ENCODE results near the gene ARL8A.
A peak's percentile ranks its signal among the peaks of the same experiment; 100 is the strongest.
"Not testable (repeated sequence)": the region's sequence is repeated elsewhere in the genome, so short reads cannot be mapped to it uniquely, and the experiment has no call there.

The ARL8A gene

DNA sequence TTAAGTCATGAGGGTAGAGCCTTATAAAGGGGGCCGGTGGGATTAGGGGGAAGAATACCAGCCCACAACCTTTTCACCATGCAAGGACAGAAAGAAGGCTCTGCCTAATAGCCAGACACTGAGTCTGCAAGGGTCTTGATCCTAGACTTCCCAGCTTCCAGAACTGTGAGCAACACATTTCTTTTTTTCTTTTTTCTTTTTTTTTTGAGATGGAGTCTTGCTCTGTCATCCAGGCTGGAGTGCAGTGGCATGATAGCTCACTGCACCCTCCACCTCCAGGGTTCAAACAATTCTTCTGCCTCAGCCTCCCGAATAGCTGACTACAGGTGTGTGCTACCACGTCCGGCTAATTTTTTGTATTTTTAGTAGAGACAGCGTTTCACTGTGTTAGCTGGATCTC lies 1.7 kb upstream of the ARL8A start:
- H3K4me3 ChIP-seq (ENCODE audit: low read length in 2 of 2): no peak overlapping the region
- no peak overlapping the region for H3K23ac ChIP-seq (ENCODE audit: low read depth, low read length, poor library complexity)
- no peak overlapping the region for H2BK5ac ChIP-seq (ENCODE audit: low read length)
- no peak overlapping the region for H2BK12ac ChIP-seq (ENCODE audit: low read length)
- H3K27me3 ChIP-seq (ENCODE audit: control insufficient read depth in 3 of 3, insufficient read depth in 3 of 3, low read depth in 1 of 3, low read length in 3 of 3): peaks cover 0 to 50% (median 8%) of the 10 kb centered on the region in 3 experiments
- H3K4me1 ChIP-seq (ENCODE audit: control insufficient read depth in 2 of 2, insufficient read depth in 1 of 2, low read depth in 1 of 2, low read length in 2 of 2): peaks cover 9 to 12% of the 10 kb centered on the region in 2 donors
- H3K27ac ChIP-seq (replicated peaks; ENCODE audit: low read length): no peak overlapping the region
- DNase-seq (ENCODE audit: low spot score): no peak
- peaks cover 0 to 1% of the 10 kb centered on the region in 2 donors for H3K9me3 ChIP-seq (replicated peaks in 1 of 2; ENCODE audit: control insufficient read depth in 2 of 2, insufficient read depth in 1 of 2, low read depth in 1 of 2, low read length in 2 of 2)
- peaks cover 8% of the 10 kb centered on the region for H3K79me1 ChIP-seq (ENCODE audit: low read depth, low read length)
- no peak overlapping the region for H3K9ac ChIP-seq (ENCODE audit: low read depth, low read length, poor library complexity)
- no peak overlapping the region for H3K4ac ChIP-seq (ENCODE audit: low read length)
- H3K14ac ChIP-seq (ENCODE audit: low read length): no peak overlapping the region
- no peak overlapping the region for H4K91ac ChIP-seq (ENCODE audit: low read depth, low read length, poor library complexity)
- H2AK5ac ChIP-seq (ENCODE audit: low read depth, low read length): no peak overlapping the region
- H3K4me2 ChIP-seq (ENCODE audit: insufficient read depth, low read length, poor library complexity, severe bottlenecking): no peak overlapping the region
- H2AFZ ChIP-seq (ENCODE audit: low read length): no peak overlapping the region
- H4K8ac ChIP-seq (ENCODE audit: low read depth, low read length): no peak overlapping the region
- no peak overlapping the region for H2BK120ac ChIP-seq (ENCODE audit: low read depth, low read length)
- H2BK15ac ChIP-seq (ENCODE audit: low read length): no peak overlapping the region
- H3K36me3 ChIP-seq (replicated peaks in 1 of 2; ENCODE audit: control insufficient read depth in 2 of 2, insufficient read depth in 2 of 2, low read length in 2 of 2): peaks cover 0 to 4% of the 10 kb centered on the region in 2 donors
- WGBS, 2 donors (ENCODE audit: extremely low coverage in 2 of 2, insufficient read length in 2 of 2, insufficient replicate concordance in 1 of 2): no CpG with 5 or more reads among the region's 5 CpGs
- no peak overlapping the region for H3K18ac ChIP-seq (ENCODE audit: low read length)

DNA sequence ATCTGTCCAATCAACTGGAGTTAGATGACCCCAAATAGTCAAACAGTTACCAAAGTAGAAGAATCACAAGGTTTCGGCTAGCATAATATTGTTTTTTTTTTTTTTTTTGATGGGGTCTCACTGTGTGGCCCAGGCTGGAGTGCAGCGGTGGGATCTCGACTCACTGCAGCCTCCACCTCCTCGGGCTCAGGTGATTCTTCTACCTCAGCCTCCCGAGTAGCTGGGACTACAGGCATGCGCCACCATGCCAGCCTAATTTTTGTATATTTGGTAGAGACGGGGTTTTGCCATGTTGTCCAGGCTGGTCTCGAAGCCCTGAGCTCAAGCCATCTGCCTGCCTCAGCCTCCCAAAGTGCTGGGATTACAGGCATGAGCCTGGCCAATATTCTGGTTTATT lies 1.2 kb upstream of the ARL8A start:
- H2AFZ ChIP-seq (ENCODE audit: low read length): peak overlapping the region; percentile 99
- H2BK12ac ChIP-seq (ENCODE audit: low read length); H3K4ac ChIP-seq (ENCODE audit: low read length); H3K9me3 ChIP-seq (replicated peaks in 1 of 2; ENCODE audit: control insufficient read depth in 2 of 2, insufficient read depth in 1 of 2, low read depth in 1 of 2, low read length in 2 of 2); H2BK15ac ChIP-seq (ENCODE audit: low read length); DNase-seq (ENCODE audit: low spot score); H3K14ac ChIP-seq (ENCODE audit: low read length); H4K91ac ChIP-seq (ENCODE audit: low read depth, low read length, poor library complexity); H2BK5ac ChIP-seq (ENCODE audit: low read length); H3K79me1 ChIP-seq (ENCODE audit: low read depth, low read length); H2AK5ac ChIP-seq (ENCODE audit: low read depth, low read length); H3K36me3 ChIP-seq (replicated peaks in 1 of 2; ENCODE audit: control insufficient read depth in 2 of 2, insufficient read depth in 2 of 2, low read length in 2 of 2); H3K23ac ChIP-seq (ENCODE audit: low read depth, low read length, poor library complexity); H3K4me2 ChIP-seq (ENCODE audit: insufficient read depth, low read length, poor library complexity, severe bottlenecking); H4K8ac ChIP-seq (ENCODE audit: low read depth, low read length); H2BK120ac ChIP-seq (ENCODE audit: low read depth, low read length); H3K9ac ChIP-seq (ENCODE audit: low read depth, low read length, poor library complexity); H3K27ac ChIP-seq (replicated peaks; ENCODE audit: low read length); H3K18ac ChIP-seq (ENCODE audit: low read length): not testable (repeated sequence)
- peaks cover 0 to 44% (median 8%) of the 10 kb centered on the region in 3 experiments for H3K27me3 ChIP-seq (ENCODE audit: control insufficient read depth in 3 of 3, insufficient read depth in 3 of 3, low read depth in 1 of 3, low read length in 3 of 3)
- H3K4me3 ChIP-seq (ENCODE audit: low read length in 2 of 2): peak overlapping the region in 1 of 2 donors; percentile 95
- peaks cover 9 to 12% of the 10 kb centered on the region in 2 donors for H3K4me1 ChIP-seq (ENCODE audit: control insufficient read depth in 2 of 2, insufficient read depth in 1 of 2, low read depth in 1 of 2, low read length in 2 of 2)
- no CpG with 5 or more reads among the region's 8 CpGs for WGBS, 2 donors (ENCODE audit: extremely low coverage in 2 of 2, insufficient read length in 2 of 2, insufficient replicate concordance in 1 of 2)

DNA sequence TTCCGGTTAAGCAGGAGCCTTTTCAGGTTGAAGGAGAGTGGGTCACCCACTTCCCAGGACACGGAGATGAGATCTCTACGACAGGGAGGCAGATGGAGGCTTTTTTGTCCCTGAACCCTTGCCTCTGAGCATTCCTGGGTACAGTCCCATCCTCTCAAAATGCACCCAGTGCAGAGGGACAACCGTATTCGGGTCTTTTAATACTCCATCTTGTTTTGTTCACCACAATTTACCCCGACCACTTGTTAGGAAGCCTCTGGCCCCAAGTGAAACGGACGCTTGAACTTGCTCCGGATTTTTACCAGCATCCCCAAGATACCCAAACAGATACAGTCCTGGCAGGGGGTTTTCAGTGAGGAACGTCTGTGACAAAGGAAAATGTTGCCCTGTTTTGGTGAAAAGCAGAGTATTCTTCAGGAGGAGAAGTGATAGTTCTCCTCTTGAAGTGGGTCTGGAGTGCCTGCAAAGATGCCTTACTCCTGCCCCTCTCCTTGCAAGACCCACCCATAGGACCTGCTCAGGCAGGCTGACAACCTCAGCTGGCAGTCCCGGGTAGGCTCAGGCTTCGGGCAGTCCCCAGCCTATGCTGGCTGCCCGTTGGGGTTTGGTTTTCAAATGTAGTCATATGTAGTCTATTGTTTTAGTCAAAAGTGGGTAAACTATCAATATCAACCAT lies 669 bp upstream of the ARL8A start:
- H3K4ac ChIP-seq (ENCODE audit: low read length): no peak overlapping the region
- H2BK15ac ChIP-seq (ENCODE audit: low read length): no peak overlapping the region
- peaks cover 0 to 1% of the 10 kb centered on the region in 2 donors for H3K9me3 ChIP-seq (replicated peaks in 1 of 2; ENCODE audit: control insufficient read depth in 2 of 2, insufficient read depth in 1 of 2, low read depth in 1 of 2, low read length in 2 of 2)
- peak overlapping the region; percentile 99 for H2AFZ ChIP-seq (ENCODE audit: low read length)
- peak overlapping the region; percentile 96 for H3K9ac ChIP-seq (ENCODE audit: low read depth, low read length, poor library complexity)
- peak overlapping the region; percentile 84 for H3K4me2 ChIP-seq (ENCODE audit: insufficient read depth, low read length, poor library complexity, severe bottlenecking)
- H3K27ac ChIP-seq (replicated peaks; ENCODE audit: low read length): no peak overlapping the region
- H2BK12ac ChIP-seq (ENCODE audit: low read length): no peak overlapping the region
- peaks cover 8% of the 10 kb centered on the region for H3K79me1 ChIP-seq (ENCODE audit: low read depth, low read length)
- peak overlapping the region; percentile 57 for H3K14ac ChIP-seq (ENCODE audit: low read length)
- no peak overlapping the region for H4K91ac ChIP-seq (ENCODE audit: low read depth, low read length, poor library complexity)
- H3K4me1 ChIP-seq (ENCODE audit: control insufficient read depth in 2 of 2, insufficient read depth in 1 of 2, low read depth in 1 of 2, low read length in 2 of 2): peaks cover 9 to 12% of the 10 kb centered on the region in 2 donors
- no peak for DNase-seq (ENCODE audit: low spot score)
- H3K18ac ChIP-seq (ENCODE audit: low read length): peak overlapping the region; percentile 98
- H3K36me3 ChIP-seq (replicated peaks in 1 of 2; ENCODE audit: control insufficient read depth in 2 of 2, insufficient read depth in 2 of 2, low read length in 2 of 2): peaks cover 0 to 8% of the 10 kb centered on the region in 2 donors
- peaks cover 0 to 40% (median 8%) of the 10 kb centered on the region in 3 experiments for H3K27me3 ChIP-seq (ENCODE audit: control insufficient read depth in 3 of 3, insufficient read depth in 3 of 3, low read depth in 1 of 3, low read length in 3 of 3)
- peak overlapping the region; percentile 95 to 98 for H3K4me3 ChIP-seq (ENCODE audit: low read length in 2 of 2)
- no peak overlapping the region for H4K8ac ChIP-seq (ENCODE audit: low read depth, low read length)
- peak overlapping the region; percentile 27 for H2BK5ac ChIP-seq (ENCODE audit: low read length)
- peak overlapping the region; percentile 93 for H3K23ac ChIP-seq (ENCODE audit: low read depth, low read length, poor library complexity)
- H2AK5ac ChIP-seq (ENCODE audit: low read depth, low read length): no peak overlapping the region
- peak overlapping the region; percentile 34 for H2BK120ac ChIP-seq (ENCODE audit: low read depth, low read length)
- no CpG with 5 or more reads among the region's 13 CpGs for WGBS, 2 donors (ENCODE audit: extremely low coverage in 2 of 2, insufficient read length in 2 of 2, insufficient replicate concordance in 1 of 2)

DNA sequence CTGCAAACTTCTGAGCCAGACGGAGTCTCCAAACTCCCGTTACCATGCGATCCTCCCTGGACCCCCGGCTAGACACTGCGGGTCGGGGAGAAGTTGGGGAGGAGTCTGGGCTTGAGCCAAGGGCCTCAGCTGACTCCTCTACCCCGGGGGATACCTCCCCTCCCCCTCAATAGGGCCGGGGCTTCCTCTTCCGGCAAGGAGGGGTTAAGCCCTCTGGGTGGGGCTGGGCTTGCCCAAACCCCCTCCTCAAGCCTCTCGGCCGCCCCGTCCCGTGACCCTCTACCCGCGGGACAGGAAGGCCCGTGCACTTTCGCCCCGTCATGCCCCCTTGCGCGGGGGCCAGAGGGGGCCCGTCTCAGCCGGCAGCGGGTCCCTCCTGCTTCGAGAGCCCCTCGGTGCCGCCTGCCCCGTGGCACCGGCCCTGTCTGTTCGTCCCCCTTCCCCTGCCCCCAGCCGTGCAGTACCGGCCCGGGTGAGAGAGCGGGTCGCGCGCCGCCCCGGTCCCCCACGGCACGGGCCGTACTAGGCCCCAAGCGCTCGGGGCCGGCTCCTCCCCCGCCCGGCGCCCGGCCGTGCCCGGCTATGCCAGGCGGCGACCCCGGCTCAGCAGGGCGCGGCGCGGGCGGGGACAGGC lies 652 bp downstream of the ARL8A start:
- DNase-seq (ENCODE audit: low spot score): no peak
- Histone ChIP-seq H2AK5ac (ENCODE audit: low read depth, low read length) (peak overlapping the region; percentile 65), H3K27me3 (ENCODE audit: control insufficient read depth in 3 of 3, insufficient read depth in 3 of 3, low read depth in 1 of 3, low read length in 3 of 3) (peaks cover 0 to 37% (median 8%) of the 10 kb centered on the region in 3 experiments), H3K4ac (ENCODE audit: low read length) (no peak overlapping the region), H2BK12ac (ENCODE audit: low read length) (peak overlapping the region; percentile 42), H3K27ac (replicated peaks; ENCODE audit: low read length) (no peak overlapping the region), H3K4me2 (ENCODE audit: insufficient read depth, low read length, poor library complexity, severe bottlenecking) (peak overlapping the region; percentile 84), H2AFZ (ENCODE audit: low read length) (peak overlapping the region; percentile 99), H3K79me1 (ENCODE audit: low read depth, low read length) (peaks cover 10% of the 10 kb centered on the region), H3K4me1 (ENCODE audit: control insufficient read depth in 2 of 2, insufficient read depth in 1 of 2, low read depth in 1 of 2, low read length in 2 of 2) (peaks cover 9 to 12% of the 10 kb centered on the region in 2 donors), H3K18ac (ENCODE audit: low read length) (peak overlapping the region; percentile 98), H4K8ac (ENCODE audit: low read depth, low read length) (no peak overlapping the region), H3K36me3 (replicated peaks in 1 of 2; ENCODE audit: control insufficient read depth in 2 of 2, insufficient read depth in 2 of 2, low read length in 2 of 2) (peaks cover 0 to 8% of the 10 kb centered on the region in 2 donors), H2BK5ac (ENCODE audit: low read length) (peak overlapping the region; percentile 27), H3K9ac (ENCODE audit: low read depth, low read length, poor library complexity) (peak overlapping the region; percentile 97), H2BK120ac (ENCODE audit: low read depth, low read length) (no peak overlapping the region), H3K23ac (ENCODE audit: low read depth, low read length, poor library complexity) (peak overlapping the region; percentile 80), H3K4me3 (ENCODE audit: low read length in 2 of 2) (peak overlapping the region; percentile 95 to 98), H4K91ac (ENCODE audit: low read depth, low read length, poor library complexity) (no peak overlapping the region), H3K14ac (ENCODE audit: low read length) (peak overlapping the region; percentile 92), H3K9me3 (replicated peaks in 1 of 2; ENCODE audit: control insufficient read depth in 2 of 2, insufficient read depth in 1 of 2, low read depth in 1 of 2, low read length in 2 of 2) (peaks cover 0 to 1% of the 10 kb centered on the region in 2 donors), H2BK15ac (ENCODE audit: low read length) (peak overlapping the region; percentile 54)
- no CpG with 5 or more reads among the region's 58 CpGs for WGBS, 2 donors (ENCODE audit: extremely low coverage in 2 of 2, insufficient read length in 2 of 2, insufficient replicate concordance in 1 of 2)
